GM23338 (cell line): ENCODE measurements around the gene AQP5. TPM values are rescaled to one million over a fixed set of nuclear protein-coding genes. Genes with fewer than 3 reads are reported as not detected.

ENCODE experiments used
- ATAC-seq: fragments of 200-7000 bp; cut with Tn5 transposase; 3 replicates; pipeline ENCODE4 v1.9.1; 2020
- DNase-seq: peaks from one replicate; pipeline ENCODE4 v3.0.0-alpha.2; 2015; ENCODE audit warnings: low spot score
- H2AFZ ChIP-seq: fragments of 200-600 bp; sonication (generic); 2 replicates; pipeline ENCODE4 v1.8.0; 2016; ENCODE audit warnings: antibody characterized with exemption, mild to moderate bottlenecking, moderate library complexity
- H3F3A ChIP-seq: fragments of 200-600 bp; sonication (generic); replicated peaks from 2 replicates; pipeline ENCODE4 v1.8.0; 2017; ENCODE audit warnings: antibody characterized with exemption, mixed run types, low read depth
- H3K27ac ChIP-seq: fragments of 200-600 bp; sonication (generic); 2 replicates; pipeline ENCODE4 v1.6.1; 2016; ENCODE audit warnings: low read depth
- H3K27me3 ChIP-seq: fragments of 200-600 bp; sonication (generic); 2 replicates; pipeline ENCODE4 v1.8.0; 2016; ENCODE audit warnings: mild to moderate bottlenecking, mixed run types, moderate library complexity; ENCODE audit not compliant: insufficient read depth
- H3K36me3 ChIP-seq: fragments of 200-600 bp; sonication (generic); 2 replicates; pipeline ENCODE4 v1.8.0; 2016; ENCODE audit warnings: mild to moderate bottlenecking; ENCODE audit not compliant: insufficient read depth
- H3K4me1 ChIP-seq: fragments of 200-600 bp; sonication (generic); 2 replicates; pipeline ENCODE4 v1.8.0; 2016; ENCODE audit warnings: mild to moderate bottlenecking, moderate library complexity; ENCODE audit not compliant: insufficient read depth
- H3K4me2 ChIP-seq: fragments of 200-600 bp; sonication (generic); 2 replicates; pipeline ENCODE4 v1.7.1; 2017; ENCODE audit warnings: mixed run types
- H3K4me3 ChIP-seq: fragments of 200-600 bp; sonication (generic); 2 replicates; pipeline ENCODE4 v1.6.1; 2016; ENCODE audit warnings: mixed run types
- H3K79me2 ChIP-seq: fragments of 200-600 bp; sonication (generic); replicated peaks from 2 replicates; pipeline ENCODE4 v1.8.0; 2017; ENCODE audit warnings: mild to moderate bottlenecking; ENCODE audit not compliant: insufficient read depth
- H3K9me2 ChIP-seq: fragments of 200-600 bp; sonication (generic); 2 replicates; pipeline ENCODE4 v1.8.0; 2017; ENCODE audit not compliant: insufficient read depth
- H4K20me1 ChIP-seq: fragments of 200-600 bp; sonication (generic); replicated peaks from 2 replicates; pipeline ENCODE4 v1.8.0; 2017; ENCODE audit warnings: mild to moderate bottlenecking; ENCODE audit not compliant: insufficient read depth
- H3K27ac Mint-ChIP-seq: 2 replicates; pipeline ENCODE4 v1.8.0; 2020; ENCODE audit warnings: inconsistent platforms, mild to moderate bottlenecking, moderate library complexity, mixed read lengths
- H3K27me3 Mint-ChIP-seq: 3 replicates; pipeline ENCODE4 v1.8.0; 2022; ENCODE audit warnings: low read depth, mild to moderate bottlenecking, moderate library complexity, mixed read lengths, inconsistent platforms; ENCODE audit not compliant: insufficient read depth, poor library complexity
- H3K36me3 Mint-ChIP-seq: 3 replicates; pipeline ENCODE4 v1.8.0; 2021; ENCODE audit warnings: low read depth, mild to moderate bottlenecking, inconsistent platforms, moderate library complexity, mixed read lengths
- H3K4me1 Mint-ChIP-seq: 3 replicates; pipeline ENCODE4 v1.8.0; 2020; ENCODE audit warnings: mild to moderate bottlenecking, inconsistent platforms, mixed read lengths
- H3K4me3 Mint-ChIP-seq: 3 replicates; pipeline ENCODE4 v1.8.0; 2021; ENCODE audit warnings: moderate library complexity, mild to moderate bottlenecking, inconsistent platforms, mixed read lengths
- H3K9me3 Mint-ChIP-seq: 3 replicates; pipeline ENCODE4 v1.8.0; 2020; ENCODE audit warnings: moderate library complexity, mild to moderate bottlenecking, inconsistent platforms, mixed read lengths
- POLR2AphosphoS5 ChIP-seq: IDR thresholded peaks from 2 replicates; pipeline ENCODE4 v1.6.1; 2016; ENCODE audit warnings: antibody characterized with exemption, low read depth
- polyA plus RNA-seq: library from polyadenylated mRNA; unstranded; fragments of >200 nt; fragmentation: Nextera tagmentation; extraction: Ambion mirVana; gene quantifications from 2 replicates; pipeline ENCODE4 v1.2.1, GENCODE V29; 2016
- total RNA-seq: library from RNA; depleted of rRNA; stranded (reverse); fragments of >200 nt; shearing (Covaris generic); gene quantifications from 2 replicates; pipeline ENCODE4 v1.2.3, GENCODE V29; 2014
- TF ChIP-seq, protein P1 (sequence below): IDR thresholded peaks from 2 replicates; pipeline ENCODE4 v1.6.1; 2016; ENCODE audit warnings: antibody characterized with exemption
- TF ChIP-seq, protein P2 (sequence below): fragments of 250-450 bp; sonication (Bioruptor Pico); IDR thresholded peaks from 2 replicates; pipeline ENCODE4 v1.5.0; 2020; ENCODE audit warnings: mild to moderate bottlenecking, moderate library complexity

Gene AQP5
- total and polyA plus RNA-seq, 2 experiments from 2014 or later = 1.3 to 2.2 TPM

DNA sequence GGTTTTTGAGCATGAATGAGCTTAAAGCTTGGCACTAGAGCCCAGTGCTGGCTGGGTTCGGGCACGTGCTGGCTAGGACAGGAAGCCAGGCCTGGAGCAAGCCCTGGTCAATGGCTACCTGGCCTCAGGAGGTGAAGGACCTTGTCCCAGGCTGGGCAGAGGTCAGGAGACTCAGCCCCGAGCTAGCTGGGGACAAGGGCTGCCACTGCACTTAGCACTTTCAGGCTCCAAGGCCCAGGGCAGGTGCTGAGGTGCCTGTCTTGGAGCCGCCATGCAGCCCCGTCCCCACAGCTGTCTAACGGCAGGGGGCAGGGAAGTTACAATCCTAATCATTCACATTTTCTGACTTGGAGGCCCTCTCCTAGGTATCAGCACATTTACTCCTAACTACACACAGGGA is 6.8 kb downstream of the AQP5 start (continued):
- TF ChIP-seq, protein P1, sequence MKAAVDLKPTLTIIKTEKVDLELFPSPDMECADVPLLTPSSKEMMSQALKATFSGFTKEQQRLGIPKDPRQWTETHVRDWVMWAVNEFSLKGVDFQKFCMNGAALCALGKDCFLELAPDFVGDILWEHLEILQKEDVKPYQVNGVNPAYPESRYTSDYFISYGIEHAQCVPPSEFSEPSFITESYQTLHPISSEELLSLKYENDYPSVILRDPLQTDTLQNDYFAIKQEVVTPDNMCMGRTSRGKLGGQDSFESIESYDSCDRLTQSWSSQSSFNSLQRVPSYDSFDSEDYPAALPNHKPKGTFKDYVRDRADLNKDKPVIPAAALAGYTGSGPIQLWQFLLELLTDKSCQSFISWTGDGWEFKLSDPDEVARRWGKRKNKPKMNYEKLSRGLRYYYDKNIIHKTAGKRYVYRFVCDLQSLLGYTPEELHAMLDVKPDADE = no peak

DNA sequence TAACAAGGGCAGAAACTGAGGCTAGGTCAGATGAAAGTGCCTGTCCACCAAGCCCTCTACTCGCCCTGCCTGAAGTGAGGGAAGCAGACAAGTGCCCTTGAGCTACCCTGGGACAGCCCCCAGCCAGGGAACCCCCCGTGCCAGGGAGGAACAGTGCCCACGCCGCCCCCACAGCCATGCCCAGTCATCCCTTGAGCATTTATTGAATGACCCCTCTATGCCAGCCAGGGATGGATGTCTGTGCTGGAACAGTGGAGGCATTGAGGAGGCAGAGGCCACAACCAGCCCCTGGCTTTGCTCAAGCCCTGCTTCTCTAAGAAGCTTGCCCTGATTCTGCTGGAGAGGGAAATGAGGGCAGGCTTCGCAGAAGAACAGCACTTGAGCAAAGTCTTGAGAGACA is 7.4 kb downstream of the AQP5 start:
- DNase-seq (no peak), ATAC-seq (no peak)
- H3F3A ChIP-seq = no peaks in the 10 kb centered on the region
- no peaks in the 10 kb centered on the region for H3K4me1 ChIP-seq
- H3K9me2 ChIP-seq = no peaks in the 10 kb centered on the region
- no peak overlapping the region for H3K4me2 ChIP-seq
- H2AFZ ChIP-seq = no peak overlapping the region
- no peak overlapping the region for H3K27ac ChIP-seq
- H3K9me3 Mint-ChIP-seq = no peaks in the 10 kb centered on the region
- TF ChIP-seq, protein P2, sequence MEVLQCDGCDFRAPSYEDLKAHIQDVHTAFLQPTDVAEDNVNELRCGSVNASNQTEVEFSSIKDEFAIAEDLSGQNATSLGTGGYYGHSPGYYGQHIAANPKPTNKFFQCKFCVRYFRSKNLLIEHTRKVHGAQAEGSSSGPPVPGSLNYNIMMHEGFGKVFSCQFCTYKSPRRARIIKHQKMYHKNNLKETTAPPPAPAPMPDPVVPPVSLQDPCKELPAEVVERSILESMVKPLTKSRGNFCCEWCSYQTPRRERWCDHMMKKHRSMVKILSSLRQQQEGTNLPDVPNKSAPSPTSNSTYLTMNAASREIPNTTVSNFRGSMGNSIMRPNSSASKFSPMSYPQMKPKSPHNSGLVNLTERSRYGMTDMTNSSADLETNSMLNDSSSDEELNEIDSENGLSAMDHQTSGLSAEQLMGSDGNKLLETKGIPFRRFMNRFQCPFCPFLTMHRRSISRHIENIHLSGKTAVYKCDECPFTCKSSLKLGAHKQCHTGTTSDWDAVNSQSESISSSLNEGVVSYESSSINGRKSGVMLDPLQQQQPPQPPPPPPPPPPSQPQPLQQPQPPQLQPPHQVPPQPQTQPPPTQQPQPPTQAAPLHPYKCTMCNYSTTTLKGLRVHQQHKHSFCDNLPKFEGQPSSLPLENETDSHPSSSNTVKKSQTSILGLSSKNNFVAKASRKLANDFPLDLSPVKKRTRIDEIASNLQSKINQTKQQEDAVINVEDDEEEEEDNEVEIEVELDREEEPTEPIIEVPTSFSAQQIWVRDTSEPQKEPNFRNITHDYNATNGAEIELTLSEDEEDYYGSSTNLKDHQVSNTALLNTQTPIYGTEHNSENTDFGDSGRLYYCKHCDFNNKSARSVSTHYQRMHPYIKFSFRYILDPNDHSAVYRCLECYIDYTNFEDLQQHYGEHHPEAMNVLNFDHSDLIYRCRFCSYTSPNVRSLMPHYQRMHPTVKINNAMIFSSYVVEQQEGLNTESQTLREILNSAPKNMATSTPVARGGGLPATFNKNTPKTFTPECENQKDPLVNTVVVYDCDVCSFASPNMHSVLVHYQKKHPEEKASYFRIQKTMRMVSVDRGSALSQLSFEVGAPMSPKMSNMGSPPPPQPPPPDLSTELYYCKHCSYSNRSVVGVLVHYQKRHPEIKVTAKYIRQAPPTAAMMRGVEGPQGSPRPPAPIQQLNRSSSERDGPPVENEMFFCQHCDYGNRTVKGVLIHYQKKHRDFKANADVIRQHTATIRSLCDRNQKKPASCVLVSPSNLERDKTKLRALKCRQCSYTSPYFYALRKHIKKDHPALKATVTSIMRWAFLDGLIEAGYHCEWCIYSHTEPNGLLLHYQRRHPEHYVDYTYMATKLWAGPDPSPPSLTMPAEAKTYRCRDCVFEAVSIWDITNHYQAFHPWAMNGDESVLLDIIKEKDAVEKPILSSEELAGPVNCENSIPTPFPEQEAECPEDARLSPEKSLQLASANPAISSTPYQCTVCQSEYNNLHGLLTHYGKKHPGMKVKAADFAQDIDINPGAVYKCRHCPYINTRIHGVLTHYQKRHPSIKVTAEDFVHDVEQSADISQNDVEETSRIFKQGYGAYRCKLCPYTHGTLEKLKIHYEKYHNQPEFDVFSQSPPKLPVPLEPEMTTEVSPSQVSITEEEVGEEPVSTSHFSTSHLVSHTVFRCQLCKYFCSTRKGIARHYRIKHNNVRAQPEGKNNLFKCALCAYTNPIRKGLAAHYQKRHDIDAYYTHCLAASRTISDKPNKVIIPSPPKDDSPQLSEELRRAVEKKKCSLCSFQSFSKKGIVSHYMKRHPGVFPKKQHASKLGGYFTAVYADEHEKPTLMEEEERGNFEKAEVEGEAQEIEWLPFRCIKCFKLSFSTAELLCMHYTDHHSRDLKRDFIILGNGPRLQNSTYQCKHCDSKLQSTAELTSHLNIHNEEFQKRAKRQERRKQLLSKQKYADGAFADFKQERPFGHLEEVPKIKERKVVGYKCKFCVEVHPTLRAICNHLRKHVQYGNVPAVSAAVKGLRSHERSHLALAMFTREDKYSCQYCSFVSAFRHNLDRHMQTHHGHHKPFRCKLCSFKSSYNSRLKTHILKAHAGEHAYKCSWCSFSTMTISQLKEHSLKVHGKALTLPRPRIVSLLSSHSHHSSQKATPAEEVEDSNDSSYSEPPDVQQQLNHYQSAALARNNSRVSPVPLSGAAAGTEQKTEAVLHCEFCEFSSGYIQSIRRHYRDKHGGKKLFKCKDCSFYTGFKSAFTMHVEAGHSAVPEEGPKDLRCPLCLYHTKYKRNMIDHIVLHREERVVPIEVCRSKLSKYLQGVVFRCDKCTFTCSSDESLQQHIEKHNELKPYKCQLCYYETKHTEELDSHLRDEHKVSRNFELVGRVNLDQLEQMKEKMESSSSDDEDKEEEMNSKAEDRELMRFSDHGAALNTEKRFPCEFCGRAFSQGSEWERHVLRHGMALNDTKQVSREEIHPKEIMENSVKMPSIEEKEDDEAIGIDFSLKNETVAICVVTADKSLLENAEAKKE (CRISPR knock-in tag) = no peak
- no peak for TF ChIP-seq POLR2AphosphoS5
- H3K27me3 ChIP-seq = peaks cover 19% of the 10 kb centered on the region
- H3K27me3 Mint-ChIP-seq = peaks cover 19% of the 10 kb centered on the region
- no peaks in the 10 kb centered on the region for H4K20me1 ChIP-seq
- no peaks in the 10 kb centered on the region for H3K36me3 ChIP-seq
- no peaks in the 10 kb centered on the region; the same call in 2 of the 3 replicates for H3K36me3 Mint-ChIP-seq
- no peak overlapping the region for H3K4me3 ChIP-seq
- no peak overlapping the region for H3K27ac Mint-ChIP-seq
- H3K4me1 Mint-ChIP-seq = peaks cover 8% of the 10 kb centered on the region
- no peak overlapping the region for H3K4me3 Mint-ChIP-seq
- H3K79me2 ChIP-seq = no peaks in the 10 kb centered on the region
